HG03045 (cell line): ENCODE measurements around the gene SKI.
"Not testable (repeated sequence)": the region's sequence is repeated elsewhere in the genome, so short reads cannot be mapped to it uniquely, and the experiment has no call there.

Experiments used
- ATAC-seq: cut with Tn5 transposase; IDR thresholded peaks from one replicate; pipeline ENCODE4 v1.9.1; 2021; ENCODE audit warnings: mild to moderate bottlenecking, moderate library complexity; ENCODE audit not compliant: unreplicated experiment

Gene SKI

GRCh38 chr1:2318314-2319278 lies 90.5 kb downstream of the SKI start:
- no peak for ATAC-seq

DNA sequence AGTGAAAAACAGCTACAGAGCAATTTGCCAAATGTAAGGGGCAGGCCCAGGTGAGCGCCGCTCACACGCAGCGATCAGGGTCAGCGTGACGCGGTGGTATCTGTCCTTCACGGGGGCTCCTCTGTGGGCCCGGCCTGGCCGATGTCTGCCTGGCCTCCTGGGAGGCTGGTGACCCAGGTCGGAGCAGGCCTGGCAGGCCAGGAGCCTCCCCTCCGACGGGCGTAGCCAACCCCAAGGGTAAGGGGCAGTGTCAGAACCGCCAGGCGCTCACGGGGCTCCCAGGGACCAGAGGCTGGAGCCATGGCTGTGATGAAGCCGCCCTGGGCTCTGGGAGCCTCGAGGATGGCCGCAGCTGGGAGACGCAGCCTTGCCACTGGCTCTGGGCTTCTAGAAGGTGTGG lies 91.2 kb downstream of the SKI start:
- ATAC-seq, result no peak

- no peak for ATAC-seq
Observed at GRCh38 chr1:2320006-2320405, 91.9 kb downstream of the SKI start.

DNA sequence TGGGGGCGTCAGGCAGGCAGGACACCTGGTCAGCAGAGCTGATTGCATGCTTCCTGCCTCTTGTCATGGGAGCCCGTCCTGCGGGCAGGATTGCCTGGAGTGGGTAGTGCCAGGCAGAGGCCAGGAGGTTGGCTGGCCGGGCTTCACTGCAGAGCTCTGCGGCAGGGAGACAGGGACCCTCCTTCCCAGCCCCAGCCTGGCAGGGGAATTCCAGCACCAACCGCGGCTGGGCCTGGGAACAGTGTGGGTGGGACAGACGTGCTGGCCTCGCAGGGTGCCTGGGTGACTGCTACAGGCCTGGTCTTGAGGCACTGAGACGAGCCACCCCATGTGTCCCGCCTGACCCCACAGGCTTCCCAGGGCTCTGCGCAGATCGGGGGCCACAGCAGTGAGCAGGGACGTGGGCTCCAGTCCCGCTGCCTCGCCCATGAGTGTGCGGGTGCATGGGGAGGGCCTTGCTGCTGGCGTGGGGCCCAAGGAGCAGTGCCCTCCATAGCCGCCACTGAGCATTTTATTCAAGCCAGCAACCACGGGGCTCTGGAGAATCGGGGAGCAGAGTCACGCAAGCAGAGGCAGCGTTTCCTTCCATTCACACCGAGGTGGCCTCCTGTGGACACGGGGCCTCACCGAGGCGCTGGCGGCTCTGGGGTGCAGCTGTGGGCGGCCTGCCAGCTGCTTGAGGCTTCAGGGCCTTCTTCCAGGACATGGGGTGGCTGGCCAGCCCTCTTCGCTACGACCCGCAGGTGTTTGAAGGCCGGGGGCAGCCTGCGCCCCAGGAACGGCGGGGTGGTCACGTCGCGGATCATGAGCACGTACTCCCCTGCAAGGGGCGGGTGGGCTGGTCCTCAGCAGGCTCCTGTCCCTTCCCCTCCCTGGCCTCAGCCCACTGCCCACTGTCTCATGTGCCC lies 92.9 kb downstream of the SKI start:
- ATAC-seq, result no peak

GRCh38 chr1:2322065-2322571 lies 94.0 kb downstream of the SKI start:
- ATAC-seq, result no peak

- ATAC-seq, result no peak
Observed at GRCh38 chr1:2322581-2323211, 94.6 kb downstream of the SKI start.

DNA sequence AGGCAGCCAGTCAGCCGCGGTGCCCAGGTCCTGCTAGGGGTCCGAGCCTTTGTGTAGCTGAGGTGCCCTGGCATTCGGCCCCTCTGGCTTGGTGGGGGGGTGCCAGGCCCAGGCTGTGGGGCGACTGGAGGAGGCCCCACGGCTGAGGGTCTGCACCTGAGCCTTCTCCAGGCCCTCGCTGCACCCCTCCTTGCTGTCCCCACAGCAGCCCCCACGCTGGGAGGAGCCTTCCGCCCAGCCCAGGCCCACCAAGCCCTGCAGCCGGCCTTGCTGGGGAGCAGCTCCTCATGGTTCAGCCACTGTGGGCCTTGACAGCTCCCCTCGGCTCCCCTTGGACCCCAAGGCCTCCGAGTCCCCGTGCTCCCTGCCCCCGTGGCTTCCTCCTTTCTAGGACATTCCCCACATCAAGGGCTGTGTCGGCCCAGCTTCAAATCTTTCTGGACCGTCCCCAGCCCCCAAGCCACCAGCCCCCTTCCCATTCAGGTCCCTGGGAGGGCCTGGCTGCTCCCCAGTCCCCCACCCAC lies 95.4 kb downstream of the SKI start:
- no peak for ATAC-seq

DNA sequence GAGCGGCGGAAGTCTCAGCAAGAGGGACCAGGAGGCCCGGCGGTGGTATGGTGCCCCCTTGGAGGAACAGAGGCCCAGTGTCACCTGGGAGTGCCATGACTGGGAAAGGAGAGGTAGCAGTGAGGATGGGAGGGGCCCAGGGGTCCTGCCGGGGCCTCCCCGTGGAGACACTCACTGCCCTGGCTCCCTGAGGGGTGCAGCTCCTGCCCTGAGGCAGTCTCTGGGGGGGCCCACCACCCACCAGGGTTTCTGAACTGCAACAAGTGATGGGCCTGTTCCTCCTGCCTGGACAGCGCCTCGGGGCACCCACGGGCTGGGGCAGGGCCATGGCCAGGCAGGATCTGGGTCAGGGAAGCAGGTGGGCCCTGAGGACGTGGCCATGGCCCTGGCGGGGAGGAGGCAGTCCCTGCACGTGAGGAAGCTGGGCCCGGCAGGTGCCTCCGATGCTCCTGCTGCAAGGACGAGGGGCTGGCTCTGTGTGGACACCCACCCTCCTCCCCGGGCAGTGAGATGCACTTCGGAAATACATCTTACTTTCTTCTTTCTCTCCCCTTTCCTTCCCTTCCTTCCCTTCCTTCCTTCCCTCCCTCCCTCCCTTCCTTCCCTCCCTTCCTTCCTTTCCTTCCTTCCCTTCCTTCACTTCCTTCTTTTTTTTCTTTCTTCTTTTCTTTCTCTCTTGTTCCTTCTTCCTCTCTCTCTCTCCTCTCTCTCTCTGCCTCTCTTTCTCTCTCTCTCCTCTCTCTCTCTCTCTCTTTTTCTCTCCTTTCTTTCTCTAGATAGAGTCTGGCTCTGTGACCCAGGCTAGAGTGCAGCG lies 96.6 kb downstream of the SKI start:
- no peak for ATAC-seq

GRCh38 chr1:2326524-2326923 lies 98.4 kb downstream of the SKI start:
- ATAC-seq, result no peak

DNA sequence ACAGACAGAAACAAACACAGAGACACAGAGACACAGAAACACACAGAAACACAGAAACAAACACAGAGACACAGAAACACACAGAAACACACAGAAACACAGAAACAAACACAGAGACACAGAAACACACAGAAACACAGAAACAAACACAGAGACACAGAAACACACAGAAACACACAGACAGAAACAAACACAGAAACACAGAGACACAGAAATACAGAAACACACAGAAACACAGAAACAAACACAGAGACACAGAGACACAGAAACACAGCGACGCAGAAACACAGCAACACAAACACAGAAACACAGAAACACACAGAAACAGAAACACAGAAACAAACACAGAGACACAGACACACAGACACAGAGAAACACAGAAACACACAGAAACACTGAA lies 99.0 kb downstream of the SKI start:
- not testable (repeated sequence) for ATAC-seq

- ATAC-seq, result no peak
Observed at GRCh38 chr1:2327841-2328240, 99.7 kb downstream of the SKI start.

DNA sequence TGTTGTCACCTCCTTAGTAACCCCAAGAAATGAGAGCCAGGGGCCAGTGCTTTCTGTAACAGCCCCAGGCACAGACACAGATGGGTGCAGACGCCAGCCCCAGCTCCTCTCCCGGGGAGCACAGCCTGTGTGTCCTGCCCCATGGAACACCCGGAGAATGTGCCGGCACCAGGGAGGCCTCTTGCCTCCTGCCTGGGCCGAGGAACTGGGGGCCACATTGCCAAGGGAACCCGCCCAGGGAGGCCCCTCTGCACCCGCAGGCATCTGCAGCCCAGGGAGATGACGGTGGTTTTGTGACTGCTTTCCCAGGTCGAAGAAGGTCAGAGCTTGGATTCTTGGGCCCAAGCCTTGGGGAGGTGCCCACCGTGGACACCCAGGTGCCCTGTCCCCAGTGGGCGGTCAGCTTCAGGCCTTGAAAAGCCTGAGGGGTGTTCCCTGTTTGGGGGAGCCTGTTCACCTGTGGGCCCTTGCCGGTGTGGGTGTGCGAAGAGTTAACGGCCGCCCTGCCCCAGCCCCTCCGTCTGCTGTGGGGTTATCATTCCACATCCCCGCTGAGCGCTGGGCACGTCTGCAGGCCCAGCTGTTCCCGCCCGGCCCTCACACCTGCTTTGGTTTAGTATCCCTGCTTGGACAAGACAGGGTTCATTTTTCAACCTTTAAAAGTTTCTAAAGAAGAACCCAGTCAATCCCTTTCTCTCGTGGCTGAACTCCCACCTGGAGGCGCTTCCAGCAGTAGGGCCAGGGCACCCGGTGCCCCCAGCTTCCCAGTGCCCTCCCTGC lies 100.7 kb downstream of the SKI start:
- no peak for ATAC-seq

DNA sequence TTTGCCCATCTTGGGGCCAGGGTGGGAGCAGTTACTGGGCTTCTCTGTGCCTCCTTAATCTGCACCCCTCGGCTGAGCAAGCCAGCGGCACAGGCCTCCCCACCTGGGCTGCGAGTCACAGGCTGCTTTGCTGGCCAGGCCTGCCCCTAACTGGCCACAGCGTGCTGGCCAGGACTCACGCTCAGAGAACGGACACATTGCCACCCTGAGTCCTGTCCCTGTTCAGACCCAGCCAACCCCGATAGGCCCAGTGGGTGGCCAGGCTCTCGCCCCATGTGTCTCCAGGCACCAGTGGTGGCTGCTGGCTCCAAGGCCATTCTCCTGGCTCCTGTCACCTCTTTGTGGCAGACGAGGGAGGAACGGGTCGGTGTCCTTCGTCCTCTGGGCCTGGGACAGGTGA lies 101.9 kb downstream of the SKI start:
- no peak for ATAC-seq

DNA sequence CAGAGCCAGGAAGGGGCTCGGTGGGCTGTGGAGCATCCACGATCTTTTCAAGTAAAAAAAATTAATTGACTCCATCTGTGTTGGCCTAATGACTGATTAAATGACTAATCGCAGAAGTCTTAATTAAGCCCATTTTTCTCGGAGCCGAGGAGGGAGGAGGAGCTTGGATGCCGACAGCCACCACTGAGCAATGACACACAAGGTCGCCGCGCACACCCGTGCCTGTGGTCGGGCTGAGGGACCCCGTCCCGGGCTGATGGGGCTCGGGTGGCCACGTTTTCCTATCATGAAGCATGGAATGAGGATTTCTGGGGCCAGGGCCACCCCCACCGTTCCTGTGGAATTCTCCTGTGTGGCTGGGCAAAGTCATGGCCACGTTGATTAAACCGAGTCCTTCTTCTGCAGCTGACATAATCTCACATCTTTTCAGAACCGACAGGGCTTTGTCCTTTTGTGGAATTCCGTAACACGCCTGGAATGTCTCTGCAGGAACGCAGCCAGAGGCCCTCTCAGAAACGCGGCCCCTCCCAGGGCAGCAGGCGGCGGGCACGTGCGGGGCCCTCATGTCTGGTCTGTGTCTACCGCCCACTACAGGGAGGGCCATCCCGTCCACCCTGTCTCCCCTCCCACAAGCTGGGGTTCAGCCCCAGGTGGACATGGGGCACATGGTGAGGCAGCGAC lies 102.5 kb downstream of the SKI start:
- no peak for ATAC-seq

- ATAC-seq, result no peak
Observed at GRCh38 chr1:2331200-2331544, 103.1 kb downstream of the SKI start.

- ATAC-seq, result not testable (repeated sequence)
Observed at GRCh38 chr1:2331580-2331979, 103.5 kb downstream of the SKI start.

- ATAC-seq, result no peak
Observed at GRCh38 chr1:2334366-2334765, 106.2 kb downstream of the SKI start.

DNA sequence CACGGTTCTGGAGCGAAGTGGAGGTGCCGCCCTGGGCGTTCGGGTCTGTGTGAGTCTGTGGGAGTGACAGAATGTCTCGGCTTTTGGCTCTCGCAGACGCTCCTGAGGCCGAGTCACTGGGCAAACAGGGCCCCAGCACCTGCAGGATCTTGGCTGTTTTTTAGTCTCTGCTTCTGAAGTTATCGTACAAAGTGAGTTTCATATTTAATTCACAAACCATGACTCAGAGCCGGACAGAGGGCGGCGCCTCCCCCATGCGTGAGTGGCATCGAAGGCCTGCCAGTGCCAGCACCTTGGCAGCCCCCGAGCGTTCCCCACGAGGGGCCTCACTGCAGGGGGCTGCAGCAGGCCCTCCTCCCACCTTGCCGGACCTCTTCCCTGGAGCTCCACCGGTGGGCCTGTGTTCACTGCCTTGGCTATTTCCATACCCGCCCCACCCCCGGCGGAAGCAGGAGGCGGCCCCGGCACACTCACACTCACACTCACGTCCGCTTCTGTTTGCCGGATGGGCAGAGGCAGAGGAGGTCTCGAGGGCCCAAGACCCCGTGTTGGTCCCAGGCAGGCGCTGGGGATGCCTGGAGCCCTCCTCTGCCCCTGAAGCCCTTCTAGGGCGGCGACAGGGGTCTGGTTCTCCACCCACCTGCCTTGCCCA lies 106.9 kb downstream of the SKI start:
- no peak for ATAC-seq
